ENCODE data around the gene INSIG2.

The INSIG2 gene

GRCh38 chr2:118154176-118154575 lies 65.9 kb downstream of the INSIG2 start:
- TF ChIP-seq, protein P1, sequence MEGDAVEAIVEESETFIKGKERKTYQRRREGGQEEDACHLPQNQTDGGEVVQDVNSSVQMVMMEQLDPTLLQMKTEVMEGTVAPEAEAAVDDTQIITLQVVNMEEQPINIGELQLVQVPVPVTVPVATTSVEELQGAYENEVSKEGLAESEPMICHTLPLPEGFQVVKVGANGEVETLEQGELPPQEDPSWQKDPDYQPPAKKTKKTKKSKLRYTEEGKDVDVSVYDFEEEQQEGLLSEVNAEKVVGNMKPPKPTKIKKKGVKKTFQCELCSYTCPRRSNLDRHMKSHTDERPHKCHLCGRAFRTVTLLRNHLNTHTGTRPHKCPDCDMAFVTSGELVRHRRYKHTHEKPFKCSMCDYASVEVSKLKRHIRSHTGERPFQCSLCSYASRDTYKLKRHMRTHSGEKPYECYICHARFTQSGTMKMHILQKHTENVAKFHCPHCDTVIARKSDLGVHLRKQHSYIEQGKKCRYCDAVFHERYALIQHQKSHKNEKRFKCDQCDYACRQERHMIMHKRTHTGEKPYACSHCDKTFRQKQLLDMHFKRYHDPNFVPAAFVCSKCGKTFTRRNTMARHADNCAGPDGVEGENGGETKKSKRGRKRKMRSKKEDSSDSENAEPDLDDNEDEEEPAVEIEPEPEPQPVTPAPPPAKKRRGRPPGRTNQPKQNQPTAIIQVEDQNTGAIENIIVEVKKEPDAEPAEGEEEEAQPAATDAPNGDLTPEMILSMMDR (IDR thresholded peaks at IDR 0.05; ENCODE audit: borderline replicate concordance, insufficient read depth, low read depth, low read length), result no peak
- no peak overlapping the region for H3K4me3 ChIP-seq (ENCODE audit: low read depth, low read length)
